ENCODE results near the gene ATP6V1B1.
A peak's percentile ranks its signal among the peaks of the same experiment; 100 is the strongest.

Gene ATP6V1B1

DNA sequence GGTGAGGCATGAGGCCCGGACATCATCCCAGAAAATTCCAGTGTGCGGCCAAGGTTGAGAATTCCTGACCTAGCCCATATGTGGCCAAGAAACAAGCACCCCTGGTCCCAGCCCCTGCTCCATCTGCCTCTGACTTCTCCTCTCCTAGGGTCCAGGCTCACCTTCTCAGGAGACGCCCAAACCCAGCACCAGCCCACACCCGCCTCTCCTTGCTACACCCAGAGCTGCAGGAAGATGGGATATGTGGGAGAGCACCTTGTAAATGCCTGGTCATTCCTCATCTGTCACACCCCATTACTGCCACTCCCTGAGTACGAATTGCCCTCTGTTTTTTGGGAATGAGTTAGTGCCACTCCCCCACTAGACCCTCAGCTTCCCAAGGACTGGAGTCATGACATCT, 7.3 kb upstream of the ATP6V1B1 start:
- no peak for DNase-seq

DNA sequence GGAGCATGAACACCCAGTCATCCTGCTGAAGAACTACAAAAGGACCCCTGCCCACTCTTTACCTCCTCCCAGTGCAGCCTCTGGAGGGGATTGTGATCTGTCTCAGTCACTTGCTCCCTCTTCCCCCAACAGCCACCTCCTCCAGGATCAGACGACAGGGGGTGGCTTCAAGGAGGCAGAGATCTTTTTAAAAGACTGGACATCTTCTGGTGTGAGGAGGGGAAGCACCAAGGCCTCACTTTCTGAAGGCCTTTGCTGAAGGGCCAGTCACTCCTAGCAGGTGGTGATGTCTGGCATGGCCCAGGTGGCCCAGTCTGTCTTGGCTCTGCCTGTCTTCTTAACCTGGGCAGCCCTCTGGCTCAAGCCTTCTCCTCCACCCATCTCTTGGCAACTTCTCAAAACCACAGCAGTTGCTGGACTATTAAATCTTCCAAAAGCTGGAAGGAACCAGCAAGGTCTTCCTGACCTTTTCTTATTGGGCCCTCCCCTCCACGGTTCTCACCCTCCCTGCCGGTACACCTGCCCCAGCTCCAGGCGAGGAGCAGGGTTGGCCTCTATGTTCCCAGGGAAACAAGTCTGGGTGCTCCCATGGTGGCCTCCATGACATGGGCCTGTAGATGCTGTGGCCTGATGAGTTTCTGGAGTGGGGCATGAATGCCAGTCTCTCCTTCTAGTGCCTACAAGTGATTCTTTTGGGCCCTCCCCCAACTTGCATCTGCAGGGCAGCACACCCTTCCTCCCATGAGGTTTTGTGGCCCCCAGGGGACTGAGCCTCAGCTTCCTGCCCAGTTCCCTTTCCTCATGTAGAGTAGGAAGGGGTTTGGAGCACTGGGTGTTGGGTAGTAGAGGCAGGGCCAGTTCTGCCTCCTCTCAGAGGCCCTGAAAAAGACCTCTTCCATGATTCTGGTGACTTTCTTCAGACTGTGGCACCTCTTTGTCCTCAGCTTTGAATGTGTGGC, 5.0 kb upstream of the ATP6V1B1 start:
- DNase-seq, result no peak

- no peak for DNase-seq
These were observed 4.2 kb upstream of the ATP6V1B1 start for GRCh38 chr2:70931376-70932000.

GRCh38 chr2:70932631-70933230, 3.0 kb upstream of the ATP6V1B1 start:
- no peak for DNase-seq

DNA sequence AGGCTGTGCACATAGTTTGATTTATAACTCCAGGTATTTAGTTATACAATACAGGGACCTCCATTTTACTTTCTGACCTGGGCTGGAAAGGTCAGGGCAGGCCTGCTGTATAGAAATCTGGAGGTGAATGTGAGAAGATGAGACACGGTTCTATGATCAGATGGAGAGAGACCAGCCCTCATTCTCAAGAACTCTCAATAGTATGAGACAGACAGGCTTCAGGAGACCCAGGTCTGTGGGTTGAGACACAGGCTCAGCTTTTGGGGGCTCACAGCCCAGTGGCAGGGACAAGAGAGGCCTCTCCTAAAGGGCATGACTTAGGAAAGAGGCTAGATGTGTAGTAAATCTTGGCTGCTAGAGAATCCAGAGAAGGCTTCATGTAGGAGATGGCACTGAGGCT, 719 bp upstream of the ATP6V1B1 start:
- no peak for DNase-seq

DNA sequence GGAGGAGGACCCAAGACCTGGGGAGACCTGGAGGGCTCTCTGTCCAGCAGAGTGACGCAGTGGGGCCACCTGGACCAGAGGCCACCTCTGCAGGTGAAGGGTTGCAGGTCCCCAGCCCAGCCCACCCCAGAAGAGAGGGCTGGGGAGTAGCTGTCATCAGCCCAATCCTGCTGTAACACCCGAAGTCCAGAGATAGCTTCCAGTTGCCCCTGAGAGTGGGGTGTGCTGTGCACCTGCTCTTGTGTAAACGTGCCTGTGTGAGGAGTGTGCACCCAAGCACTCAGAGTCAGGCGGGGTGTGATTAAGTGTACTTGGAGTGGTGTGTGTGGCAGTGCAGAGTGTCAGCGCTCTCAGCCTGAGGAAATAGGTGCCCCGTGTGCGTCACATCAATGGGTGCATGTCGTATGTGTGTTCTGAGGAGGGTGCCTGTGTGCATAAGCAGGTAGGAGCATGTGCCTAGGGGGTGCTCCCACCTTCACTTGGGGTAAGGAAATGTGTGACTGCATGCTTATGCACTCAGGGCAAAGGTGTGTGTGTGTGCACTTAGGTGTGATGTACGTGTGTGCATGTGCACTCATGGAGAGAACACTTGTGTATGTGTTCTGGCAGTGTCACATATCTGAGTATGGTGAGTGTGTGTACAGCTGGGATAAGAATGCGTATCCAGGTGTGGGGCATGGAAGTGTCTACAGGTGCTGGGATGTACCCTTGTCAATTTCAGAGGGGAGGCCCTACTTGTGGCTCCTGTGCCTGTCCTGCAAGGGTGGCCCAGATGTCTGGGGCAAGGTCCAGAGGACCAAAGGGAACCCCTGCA, 672 bp downstream of the ATP6V1B1 start:
- no peak for DNase-seq

DNA sequence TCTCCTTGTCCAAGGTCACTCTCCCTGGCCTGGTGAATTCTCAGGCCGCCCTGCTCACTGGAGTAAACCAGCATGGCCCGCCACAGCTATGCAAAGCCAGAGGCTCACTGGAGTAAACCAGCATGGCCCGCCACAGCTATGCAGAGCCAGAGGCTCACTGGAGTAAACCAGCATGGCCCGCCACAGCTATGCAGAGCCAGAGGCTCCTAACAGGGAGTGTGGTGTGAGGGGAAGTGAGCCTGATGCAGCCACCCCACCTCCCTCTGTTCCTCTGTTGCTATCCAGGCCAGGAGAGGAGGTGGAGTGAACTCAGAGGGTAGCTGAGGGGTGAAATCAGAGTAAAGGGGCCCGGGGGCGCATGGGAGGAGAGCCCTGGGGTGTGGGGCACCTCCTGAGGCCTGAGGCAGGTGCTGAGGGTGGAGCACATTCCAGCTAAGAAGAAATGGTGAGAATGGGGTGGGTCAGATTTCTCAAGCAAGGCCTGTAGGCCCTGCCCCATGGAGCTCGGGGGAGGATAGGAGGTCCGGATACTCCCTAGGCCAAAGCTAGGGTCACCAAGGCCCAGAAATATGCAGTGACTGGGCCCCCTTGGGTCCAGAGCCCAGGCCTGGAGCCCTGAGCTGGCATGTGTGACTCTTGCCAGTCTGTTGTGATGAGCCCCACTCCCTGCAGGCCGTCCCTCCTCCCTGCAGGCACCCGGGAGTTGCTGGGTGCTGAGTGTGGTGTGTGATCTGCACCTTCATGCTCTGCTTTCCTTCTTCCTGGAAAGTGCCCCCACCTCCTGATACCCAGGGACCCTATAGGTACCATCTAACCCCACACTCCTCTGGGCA, 1.5 kb downstream of the ATP6V1B1 start:
- no peak for DNase-seq

DNA sequence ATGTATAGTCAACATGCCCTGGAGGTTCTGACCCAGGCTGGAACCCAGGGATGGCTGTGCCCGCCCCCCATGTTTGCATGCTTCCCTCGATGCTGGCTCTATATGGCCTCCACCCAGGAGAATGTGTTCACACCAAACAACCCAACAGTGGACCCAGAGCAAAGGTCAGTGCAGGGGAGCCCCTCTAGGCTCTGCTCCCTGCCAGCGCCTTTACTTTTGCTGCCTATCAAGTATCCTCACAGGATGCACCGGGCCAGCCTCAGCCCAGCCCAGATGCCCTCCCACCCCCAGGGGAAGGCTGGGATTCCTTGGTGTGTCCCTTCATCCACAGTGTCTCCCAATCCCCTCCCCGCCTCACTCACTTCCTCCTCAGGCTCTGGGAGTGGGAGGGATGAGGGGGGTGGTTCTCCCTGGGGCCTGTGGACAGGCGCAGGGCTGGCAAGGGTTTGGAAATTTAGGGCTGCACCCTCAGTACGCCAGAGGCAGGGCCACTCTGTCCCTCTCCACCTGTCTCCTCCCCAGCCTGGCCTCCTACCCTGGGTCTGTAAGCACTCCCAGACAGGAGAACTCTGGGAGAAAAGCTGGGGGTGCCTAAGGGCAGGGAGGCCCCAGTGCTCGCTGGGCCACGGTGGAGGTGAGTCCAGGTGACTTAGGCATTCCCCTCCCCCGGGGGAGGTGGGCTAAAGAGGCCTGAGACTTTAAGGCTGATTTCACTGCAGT, 2.3 kb downstream of the ATP6V1B1 start:
- no peak for DNase-seq

DNA sequence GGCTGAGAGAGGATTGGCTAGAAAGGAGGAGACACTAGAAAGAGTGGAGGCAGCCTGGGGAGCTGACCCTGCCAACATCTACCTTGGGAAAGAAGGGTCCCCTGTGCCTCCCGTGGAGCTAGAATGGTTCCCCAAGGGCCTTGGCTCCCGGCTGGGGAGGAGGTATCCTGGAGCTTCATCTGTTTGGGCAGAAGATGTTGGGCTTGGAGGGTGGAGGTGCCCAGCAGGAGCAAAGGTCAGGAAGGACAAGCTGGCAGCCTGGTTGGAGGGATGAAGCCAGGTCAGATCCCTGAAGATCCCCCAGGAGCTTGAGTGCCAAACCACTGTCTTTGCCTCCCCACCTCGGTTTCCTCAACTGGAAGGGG, 2.9 kb downstream of the ATP6V1B1 start:
- no peak for DNase-seq

DNA sequence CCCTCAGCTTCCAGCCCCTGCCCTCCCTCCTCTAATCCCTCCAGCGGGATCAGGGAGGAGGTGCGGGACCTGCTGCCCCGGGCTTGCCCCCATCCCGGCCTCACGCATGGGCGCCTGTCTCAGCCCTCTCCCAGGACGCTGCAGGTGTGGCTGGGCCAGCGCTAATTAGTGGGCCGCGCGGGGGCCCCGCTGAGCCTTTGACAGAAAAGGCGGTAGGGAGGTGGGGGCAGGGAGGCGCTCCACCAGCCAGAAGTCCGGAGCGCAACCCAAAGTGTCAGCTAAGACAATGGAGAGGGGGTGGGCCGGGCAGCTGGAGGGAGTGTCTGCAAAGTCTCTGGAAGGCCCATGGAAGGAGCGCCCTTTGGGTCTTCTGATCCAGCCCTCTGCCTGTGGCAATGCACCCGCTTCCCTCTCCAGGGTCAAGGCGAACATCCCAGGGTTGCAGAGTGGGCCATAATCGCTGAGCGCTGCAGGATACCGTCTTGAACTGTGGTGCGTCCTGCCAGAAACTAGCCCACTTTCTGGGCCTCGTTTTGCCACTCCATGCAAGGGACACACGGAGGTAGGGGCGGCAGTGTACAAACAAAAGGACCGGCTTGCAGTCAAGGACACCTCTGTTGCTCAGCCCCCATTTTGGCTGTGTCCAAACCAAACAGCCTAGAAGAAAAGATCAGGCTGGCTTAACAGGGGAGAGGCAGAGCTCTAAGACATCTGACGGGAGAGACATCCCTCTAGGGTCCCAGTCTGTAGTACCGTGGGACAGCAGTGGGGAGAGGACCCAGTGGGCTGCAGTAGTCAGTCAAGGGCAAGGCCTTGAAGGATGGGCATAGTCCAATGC, 3.5 kb downstream of the ATP6V1B1 start:
- DNase-seq, result no peak

DNA sequence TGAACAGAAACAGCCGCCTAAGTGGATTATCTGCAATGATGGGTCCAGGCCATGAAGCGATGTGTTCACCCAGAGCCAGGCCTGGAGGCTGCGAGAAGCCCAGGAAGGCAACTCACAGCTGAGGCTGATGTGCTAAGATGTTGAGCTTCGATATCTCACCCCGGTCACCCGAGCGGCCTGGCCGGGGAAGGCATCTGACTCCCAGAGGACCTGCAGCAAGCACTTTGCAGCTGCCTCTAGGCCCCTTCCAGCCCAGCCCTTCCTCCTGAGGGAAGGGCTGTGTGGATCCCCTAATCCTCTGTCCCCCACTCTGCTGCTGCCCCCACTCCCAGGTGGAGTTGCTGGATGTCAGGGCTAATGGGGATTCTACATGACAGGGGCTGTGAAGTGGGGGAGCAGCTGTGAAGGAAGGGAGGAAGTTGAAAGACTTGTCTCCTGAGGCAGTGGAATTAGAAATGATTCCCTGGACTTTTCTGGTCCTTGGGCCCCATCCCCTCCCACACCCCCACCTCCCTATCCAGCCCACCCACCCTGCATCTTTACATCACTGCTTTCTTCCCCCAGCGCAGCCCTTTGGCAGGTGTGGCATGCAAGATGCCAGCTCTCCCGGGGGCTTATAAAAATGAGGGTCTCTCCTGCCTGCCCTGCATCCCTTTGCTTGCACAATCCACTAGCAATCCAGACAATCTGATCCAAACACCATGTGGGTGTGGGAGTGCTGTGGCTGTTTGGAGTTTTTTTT, 4.3 kb downstream of the ATP6V1B1 start:
- no peak for DNase-seq

DNA sequence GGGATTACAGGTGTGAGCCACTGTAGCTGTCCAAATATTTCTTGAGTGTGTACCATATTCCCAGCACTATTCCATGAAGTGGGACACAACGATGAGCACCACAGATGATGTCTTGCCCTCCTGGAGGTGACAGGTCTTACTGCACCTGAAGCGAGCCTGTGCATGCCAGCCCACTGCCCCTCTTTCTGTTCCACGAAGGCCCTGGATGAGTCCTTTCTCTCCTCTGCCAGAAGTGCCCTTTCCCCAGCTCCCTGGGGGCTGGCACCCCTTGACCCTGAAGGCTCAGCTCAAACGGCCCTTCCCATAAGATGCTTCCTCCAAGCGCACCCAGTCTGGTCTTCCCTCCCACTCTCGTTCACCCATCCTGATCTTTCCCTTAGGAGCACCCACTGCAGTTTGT, 5.5 kb downstream of the ATP6V1B1 start:
- DNase-seq, result no peak

DNA sequence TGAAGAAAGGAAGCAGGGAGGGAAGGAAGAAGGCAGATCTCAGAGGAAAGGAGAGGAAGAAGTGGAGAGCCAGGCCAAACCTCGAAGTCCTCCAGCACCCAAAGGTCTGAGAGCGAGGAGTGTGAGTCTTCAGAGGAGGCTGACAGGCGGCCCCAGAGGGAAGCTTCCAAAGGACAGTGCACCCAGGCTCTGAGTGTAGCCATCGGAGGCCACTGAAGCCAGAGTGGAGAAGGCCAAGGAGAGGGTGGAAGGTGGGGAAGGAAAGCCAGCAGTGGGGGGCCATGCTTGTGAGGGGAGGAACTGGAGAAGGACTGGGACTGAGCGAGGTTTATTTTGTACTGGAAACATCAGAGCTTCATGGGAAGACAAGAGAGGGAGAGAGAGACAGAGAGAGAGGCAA, 6.0 kb downstream of the ATP6V1B1 start:
- no peak for DNase-seq

- DNase-seq, result no peak
These were observed 6.9 kb downstream of the ATP6V1B1 start for GRCh38 chr2:70942396-70943204.

GRCh38 chr2:70943205-70943871, 7.6 kb downstream of the ATP6V1B1 start:
- DNase-seq, result no peak

DNA sequence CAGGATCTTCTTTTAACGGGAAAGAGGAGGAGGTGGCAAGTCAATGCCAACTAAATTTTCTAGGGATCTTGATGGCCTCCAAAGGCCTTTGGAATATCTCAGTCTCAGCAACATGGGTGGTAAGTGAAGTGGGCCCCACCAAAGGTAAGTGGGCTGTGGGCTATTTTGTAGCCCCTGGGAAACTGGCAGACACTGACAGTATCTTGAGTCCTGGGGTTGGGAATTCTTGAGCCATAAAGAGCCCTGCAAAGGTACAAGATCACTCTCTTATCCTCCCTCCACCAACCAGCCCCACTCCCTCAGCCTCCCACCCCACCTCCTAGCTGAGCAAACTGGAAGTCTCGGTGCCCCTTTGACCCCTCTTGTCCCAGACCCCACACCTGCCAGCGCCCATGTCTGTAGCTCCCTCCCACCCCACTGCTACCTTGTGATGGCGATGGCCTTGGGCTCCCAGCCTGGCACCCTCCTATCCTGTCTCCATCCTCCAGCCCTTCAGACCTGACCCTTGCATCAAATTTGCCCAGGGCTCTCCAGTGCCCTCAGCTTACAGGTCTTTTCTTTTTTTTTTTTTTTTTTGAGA, 8.5 kb downstream of the ATP6V1B1 start:
- no peak for DNase-seq

GRCh38 chr2:70946832-70947442, 11.2 kb downstream of the ATP6V1B1 start:
- peak; percentile 28 for DNase-seq
